HepG2 (cell line): ENCODE results near the gene SRXN1. TPM values are rescaled to one million over a fixed set of nuclear protein-coding genes. Genes with fewer than 3 reads are reported as not detected.
A peak's percentile ranks its signal among the peaks of the same experiment; 100 is the strongest.

Experiments
- FOXO1 ChIP-seq: sonication (generic); formaldehyde crosslinking; IDR thresholded peaks from 2 replicates; pipeline ENCODE4 v1.4.0; 2020; ENCODE audit warnings: missing genetic modification reagents
- HINFP ChIP-seq: sonication (generic); formaldehyde crosslinking; IDR thresholded peaks from 2 replicates; pipeline ENCODE4 v1.4.0; 2020; ENCODE audit warnings: low read depth, mild to moderate bottlenecking, missing genetic modification reagents
- MEF2D ChIP-seq: sonication (generic); formaldehyde crosslinking; IDR thresholded peaks from 2 replicates; pipeline ENCODE4 v1.5.1; 2020; ENCODE audit warnings: mild to moderate bottlenecking, missing genetic modification reagents
- ZC3H13 ChIP-seq: sonication (generic); formaldehyde crosslinking; IDR thresholded peaks from 2 replicates; pipeline ENCODE4 v1.8.1; 2023; ENCODE audit warnings: mild to moderate bottlenecking, missing genetic modification reagents, moderate library complexity
- ZNF124 ChIP-seq: sonication (generic); formaldehyde crosslinking; IDR thresholded peaks from 2 replicates; pipeline ENCODE4 v1.4.0; 2020; ENCODE audit warnings: missing genetic modification reagents
- ZNF564 ChIP-seq: sonication (generic); formaldehyde crosslinking; IDR thresholded peaks from 2 replicates; pipeline ENCODE4 v1.8.1; 2023; ENCODE audit warnings: mild to moderate bottlenecking, missing genetic modification reagents
- ZNF792 ChIP-seq: IDR thresholded peaks from 2 replicates; pipeline ENCODE4 v1.6.1; 2016
- ZNF850 ChIP-seq: sonication (generic); formaldehyde crosslinking; conservative IDR thresholded peaks from 2 replicates; pipeline ENCODE4 v1.9.0; 2021; ENCODE audit warnings: mild to moderate bottlenecking, missing genetic modification reagents
- polyA plus RNA-seq, 8 experiments: library from polyadenylated mRNA; depleted of rRNA in 3 of 8; stranded (reverse) in 7 of 8; unstranded in 1 of 8; fragments of >200 nt; fragmentation: Illumina TruSeq in 4 of 8; extraction: Trizol in 4 of 8; gene quantifications; 2 replicates each; pipeline versions ENCODE4 v1.2.1 to v1.2.3, GENCODE V29; 2011 to 2016; ENCODE audit warnings: low read depth in 4 of 8, missing spikeins in 1 of 8, mixed read lengths in 1 of 8; ENCODE audit not compliant: insufficient read depth in 1 of 8
- total RNA-seq, 5 experiments: library from RNA; depleted of rRNA; stranded (reverse); fragments of >200 nt; fragmentation: Illumina TruSeq; extraction: Trizol; gene quantifications; 2 replicates each; pipeline ENCODE4 v1.2.3, GENCODE V29; 2016; ENCODE audit warnings: low read depth in 1 of 5
- TF ChIP-seq, protein P1 (sequence below): sonication (generic); formaldehyde crosslinking; IDR thresholded peaks from 2 replicates; pipeline ENCODE4 v1.5.1; 2020; ENCODE audit warnings: missing genetic modification reagents, mild to moderate bottlenecking, borderline replicate concordance
- TF ChIP-seq, protein P2 (sequence below): sonication (generic); formaldehyde crosslinking; IDR thresholded peaks from 2 replicates; pipeline ENCODE4 v1.4.0; 2020; ENCODE audit warnings: missing genetic modification reagents
- TF ChIP-seq, protein P3 (sequence below): sonication (generic); formaldehyde crosslinking; IDR thresholded peaks from 2 replicates; pipeline ENCODE4 v1.5.0; 2020; ENCODE audit warnings: mild to moderate bottlenecking, missing genetic modification reagents, borderline replicate concordance
- TF ChIP-seq, protein P4 (sequence below): sonication (generic); formaldehyde crosslinking; IDR thresholded peaks from 2 replicates; pipeline ENCODE4 v1.4.0; 2020; ENCODE audit warnings: missing genetic modification reagents

The SRXN1 gene
- total and polyA plus RNA-seq, 2 of the 13 experiments (the other 11 are each of a cell fraction or from before 2014, with no cell fraction given): 29.9 to 87.7 TPM

- TF ChIP-seq ZNF124 (peak; percentile 91; the same call in 1 of the 2 replicates), ZNF792 (CRISPR knock-in tag) (peak; percentile 70), MEF2D (CRISPR knock-in tag) (0 out of 2 replicates have a peak, but pooled peaks have one; percentile 45), HINFP (peak; percentile 70; the same call in 1 of the 2 replicates), ZNF850 (CRISPR knock-in tag) (no peak), FOXO1 (CRISPR knock-in tag) (no peak; the same call in 1 of the 2 replicates), ZNF564 (CRISPR knock-in tag) (peak; percentile 38; the same call in 1 of the 2 replicates), ZC3H13 (CRISPR knock-in tag) (peak; percentile 93)
- TF ChIP-seq, protein P1, sequence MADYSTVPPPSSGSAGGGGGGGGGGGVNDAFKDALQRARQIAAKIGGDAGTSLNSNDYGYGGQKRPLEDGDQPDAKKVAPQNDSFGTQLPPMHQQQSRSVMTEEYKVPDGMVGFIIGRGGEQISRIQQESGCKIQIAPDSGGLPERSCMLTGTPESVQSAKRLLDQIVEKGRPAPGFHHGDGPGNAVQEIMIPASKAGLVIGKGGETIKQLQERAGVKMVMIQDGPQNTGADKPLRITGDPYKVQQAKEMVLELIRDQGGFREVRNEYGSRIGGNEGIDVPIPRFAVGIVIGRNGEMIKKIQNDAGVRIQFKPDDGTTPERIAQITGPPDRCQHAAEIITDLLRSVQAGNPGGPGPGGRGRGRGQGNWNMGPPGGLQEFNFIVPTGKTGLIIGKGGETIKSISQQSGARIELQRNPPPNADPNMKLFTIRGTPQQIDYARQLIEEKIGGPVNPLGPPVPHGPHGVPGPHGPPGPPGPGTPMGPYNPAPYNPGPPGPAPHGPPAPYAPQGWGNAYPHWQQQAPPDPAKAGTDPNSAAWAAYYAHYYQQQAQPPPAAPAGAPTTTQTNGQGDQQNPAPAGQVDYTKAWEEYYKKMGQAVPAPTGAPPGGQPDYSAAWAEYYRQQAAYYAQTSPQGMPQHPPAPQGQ (CRISPR knock-in tag): no peak; the same call in 1 of the 2 replicates
- TF ChIP-seq, protein P2, sequence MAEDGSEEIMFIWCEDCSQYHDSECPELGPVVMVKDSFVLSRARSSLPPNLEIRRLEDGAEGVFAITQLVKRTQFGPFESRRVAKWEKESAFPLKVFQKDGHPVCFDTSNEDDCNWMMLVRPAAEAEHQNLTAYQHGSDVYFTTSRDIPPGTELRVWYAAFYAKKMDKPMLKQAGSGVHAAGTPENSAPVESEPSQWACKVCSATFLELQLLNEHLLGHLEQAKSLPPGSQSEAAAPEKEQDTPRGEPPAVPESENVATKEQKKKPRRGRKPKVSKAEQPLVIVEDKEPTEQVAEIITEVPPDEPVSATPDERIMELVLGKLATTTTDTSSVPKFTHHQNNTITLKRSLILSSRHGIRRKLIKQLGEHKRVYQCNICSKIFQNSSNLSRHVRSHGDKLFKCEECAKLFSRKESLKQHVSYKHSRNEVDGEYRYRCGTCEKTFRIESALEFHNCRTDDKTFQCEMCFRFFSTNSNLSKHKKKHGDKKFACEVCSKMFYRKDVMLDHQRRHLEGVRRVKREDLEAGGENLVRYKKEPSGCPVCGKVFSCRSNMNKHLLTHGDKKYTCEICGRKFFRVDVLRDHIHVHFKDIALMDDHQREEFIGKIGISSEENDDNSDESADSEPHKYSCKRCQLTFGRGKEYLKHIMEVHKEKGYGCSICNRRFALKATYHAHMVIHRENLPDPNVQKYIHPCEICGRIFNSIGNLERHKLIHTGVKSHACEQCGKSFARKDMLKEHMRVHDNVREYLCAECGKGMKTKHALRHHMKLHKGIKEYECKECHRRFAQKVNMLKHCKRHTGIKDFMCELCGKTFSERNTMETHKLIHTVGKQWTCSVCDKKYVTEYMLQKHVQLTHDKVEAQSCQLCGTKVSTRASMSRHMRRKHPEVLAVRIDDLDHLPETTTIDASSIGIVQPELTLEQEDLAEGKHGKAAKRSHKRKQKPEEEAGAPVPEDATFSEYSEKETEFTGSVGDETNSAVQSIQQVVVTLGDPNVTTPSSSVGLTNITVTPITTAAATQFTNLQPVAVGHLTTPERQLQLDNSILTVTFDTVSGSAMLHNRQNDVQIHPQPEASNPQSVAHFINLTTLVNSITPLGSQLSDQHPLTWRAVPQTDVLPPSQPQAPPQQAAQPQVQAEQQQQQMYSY: no peak; the same call in 1 of the 2 replicates
- TF ChIP-seq, protein P3, sequence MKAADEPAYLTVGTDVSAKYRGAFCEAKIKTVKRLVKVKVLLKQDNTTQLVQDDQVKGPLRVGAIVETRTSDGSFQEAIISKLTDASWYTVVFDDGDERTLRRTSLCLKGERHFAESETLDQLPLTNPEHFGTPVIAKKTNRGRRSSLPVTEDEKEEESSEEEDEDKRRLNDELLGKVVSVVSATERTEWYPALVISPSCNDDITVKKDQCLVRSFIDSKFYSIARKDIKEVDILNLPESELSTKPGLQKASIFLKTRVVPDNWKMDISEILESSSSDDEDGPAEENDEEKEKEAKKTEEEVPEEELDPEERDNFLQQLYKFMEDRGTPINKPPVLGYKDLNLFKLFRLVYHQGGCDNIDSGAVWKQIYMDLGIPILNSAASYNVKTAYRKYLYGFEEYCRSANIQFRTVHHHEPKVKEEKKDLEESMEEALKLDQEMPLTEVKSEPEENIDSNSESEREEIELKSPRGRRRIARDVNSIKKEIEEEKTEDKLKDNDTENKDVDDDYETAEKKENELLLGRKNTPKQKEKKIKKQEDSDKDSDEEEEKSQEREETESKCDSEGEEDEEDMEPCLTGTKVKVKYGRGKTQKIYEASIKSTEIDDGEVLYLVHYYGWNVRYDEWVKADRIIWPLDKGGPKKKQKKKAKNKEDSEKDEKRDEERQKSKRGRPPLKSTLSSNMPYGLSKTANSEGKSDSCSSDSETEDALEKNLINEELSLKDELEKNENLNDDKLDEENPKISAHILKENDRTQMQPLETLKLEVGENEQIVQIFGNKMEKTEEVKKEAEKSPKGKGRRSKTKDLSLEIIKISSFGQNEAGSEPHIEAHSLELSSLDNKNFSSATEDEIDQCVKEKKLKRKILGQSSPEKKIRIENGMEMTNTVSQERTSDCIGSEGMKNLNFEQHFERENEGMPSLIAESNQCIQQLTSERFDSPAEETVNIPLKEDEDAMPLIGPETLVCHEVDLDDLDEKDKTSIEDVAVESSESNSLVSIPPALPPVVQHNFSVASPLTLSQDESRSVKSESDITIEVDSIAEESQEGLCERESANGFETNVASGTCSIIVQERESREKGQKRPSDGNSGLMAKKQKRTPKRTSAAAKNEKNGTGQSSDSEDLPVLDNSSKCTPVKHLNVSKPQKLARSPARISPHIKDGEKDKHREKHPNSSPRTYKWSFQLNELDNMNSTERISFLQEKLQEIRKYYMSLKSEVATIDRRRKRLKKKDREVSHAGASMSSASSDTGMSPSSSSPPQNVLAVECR (CRISPR knock-in tag): peak; percentile 81; the same call in 1 of the 2 replicates
- TF ChIP-seq, protein P4, sequence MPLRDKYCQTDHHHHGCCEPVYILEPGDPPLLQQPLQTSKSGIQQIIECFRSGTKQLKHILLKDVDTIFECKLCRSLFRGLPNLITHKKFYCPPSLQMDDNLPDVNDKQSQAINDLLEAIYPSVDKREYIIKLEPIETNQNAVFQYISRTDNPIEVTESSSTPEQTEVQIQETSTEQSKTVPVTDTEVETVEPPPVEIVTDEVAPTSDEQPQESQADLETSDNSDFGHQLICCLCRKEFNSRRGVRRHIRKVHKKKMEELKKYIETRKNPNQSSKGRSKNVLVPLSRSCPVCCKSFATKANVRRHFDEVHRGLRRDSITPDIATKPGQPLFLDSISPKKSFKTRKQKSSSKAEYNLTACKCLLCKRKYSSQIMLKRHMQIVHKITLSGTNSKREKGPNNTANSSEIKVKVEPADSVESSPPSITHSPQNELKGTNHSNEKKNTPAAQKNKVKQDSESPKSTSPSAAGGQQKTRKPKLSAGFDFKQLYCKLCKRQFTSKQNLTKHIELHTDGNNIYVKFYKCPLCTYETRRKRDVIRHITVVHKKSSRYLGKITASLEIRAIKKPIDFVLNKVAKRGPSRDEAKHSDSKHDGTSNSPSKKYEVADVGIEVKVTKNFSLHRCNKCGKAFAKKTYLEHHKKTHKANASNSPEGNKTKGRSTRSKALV (CRISPR knock-in tag): no peak; the same call in 1 of the 2 replicates
Measured at GRCh38 chr20:645318-646106, 7.5 kb downstream of the SRXN1 start (continued).
